ENCODE results near the gene PBX4.

The PBX4 gene

GRCh38 chr19:19592690-19593089 is 25.8 kb downstream of the PBX4 start:
- no peak for DNase-seq (ENCODE audit: low read depth in 3 of 3, low spot score in 1 of 3)

DNA sequence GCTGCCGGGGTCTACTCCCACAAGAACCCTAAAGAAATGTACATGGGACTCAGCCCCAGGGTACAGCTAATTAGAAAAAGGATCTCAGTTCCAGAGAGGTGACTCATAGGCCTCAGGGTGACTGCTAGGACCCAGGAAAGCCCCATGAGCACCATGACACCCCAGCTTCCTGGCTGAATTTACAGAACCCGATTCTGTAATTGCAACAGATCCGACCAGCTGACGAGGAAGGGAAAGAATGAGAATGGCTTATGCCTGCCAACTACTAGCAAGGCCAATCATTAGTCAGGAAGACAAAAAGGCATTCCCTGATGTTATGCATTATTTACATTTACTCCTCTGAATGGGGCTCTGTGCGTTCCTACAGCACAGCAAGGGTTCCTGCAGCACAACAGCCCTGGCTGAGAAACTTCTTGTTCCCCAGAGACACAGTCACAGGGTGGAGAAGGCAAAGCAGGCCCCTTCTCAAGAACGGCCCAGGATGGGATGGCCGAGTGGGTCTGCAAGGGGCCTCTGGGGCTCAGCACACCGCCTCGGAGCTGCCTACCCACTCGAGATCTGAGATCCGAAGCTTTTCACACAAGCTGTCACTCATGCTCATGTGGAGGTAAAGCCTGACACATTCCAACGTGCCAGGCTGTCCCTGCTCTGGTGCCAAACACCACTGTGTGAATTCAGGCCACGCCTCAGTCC is 27.2 kb downstream of the PBX4 start:
- DNase-seq (ENCODE audit: low read depth in 3 of 3, low spot score in 1 of 3): peak in 2 of 3 donors; percentile 41 to 53

- DNase-seq (ENCODE audit: low read depth in 3 of 3, low spot score in 1 of 3): no peak
These were observed 29.9 kb downstream of the PBX4 start for GRCh38 chr19:19588546-19588945.

- DNase-seq (ENCODE audit: low read depth in 3 of 3, low spot score in 1 of 3): no peak
These were observed 30.7 kb downstream of the PBX4 start for GRCh38 chr19:19587771-19588170.

- no peak for DNase-seq (ENCODE audit: low read depth in 3 of 3, low spot score in 1 of 3)
These were observed 34.1 kb downstream of the PBX4 start for GRCh38 chr19:19584356-19584755.

GRCh38 chr19:19582471-19582870 is 36.0 kb downstream of the PBX4 start:
- no peak for DNase-seq (ENCODE audit: low read depth in 3 of 3, low spot score in 1 of 3)

GRCh38 chr19:19581391-19581790 is 37.1 kb downstream of the PBX4 start:
- no peak for DNase-seq (ENCODE audit: low read depth in 3 of 3, low spot score in 1 of 3)

DNA sequence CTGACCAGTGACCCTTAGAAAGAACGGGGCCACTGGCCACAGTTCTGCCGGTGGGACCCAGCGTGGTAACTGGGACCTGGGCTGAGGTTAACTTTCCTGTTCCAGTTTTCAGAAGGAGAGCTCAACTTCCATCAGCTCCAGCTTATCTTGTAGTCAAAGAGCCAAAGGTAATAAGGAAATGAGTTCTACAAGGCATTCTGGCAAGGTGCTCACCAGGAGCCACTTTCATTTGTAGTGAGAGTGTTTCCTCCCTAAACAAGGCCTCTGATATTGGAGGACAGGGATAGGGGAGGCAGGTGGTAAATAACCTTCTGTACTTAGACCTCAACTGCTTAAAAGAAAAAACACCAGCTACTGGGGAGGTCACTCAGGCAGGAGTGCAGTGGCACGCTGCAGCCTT is 38.1 kb downstream of the PBX4 start:
- no peak for DNase-seq (ENCODE audit: low read depth in 3 of 3, low spot score in 1 of 3)

- DNase-seq (ENCODE audit: low read depth in 3 of 3, low spot score in 1 of 3): no peak
These were observed 38.7 kb downstream of the PBX4 start for GRCh38 chr19:19579533-19580361.

DNA sequence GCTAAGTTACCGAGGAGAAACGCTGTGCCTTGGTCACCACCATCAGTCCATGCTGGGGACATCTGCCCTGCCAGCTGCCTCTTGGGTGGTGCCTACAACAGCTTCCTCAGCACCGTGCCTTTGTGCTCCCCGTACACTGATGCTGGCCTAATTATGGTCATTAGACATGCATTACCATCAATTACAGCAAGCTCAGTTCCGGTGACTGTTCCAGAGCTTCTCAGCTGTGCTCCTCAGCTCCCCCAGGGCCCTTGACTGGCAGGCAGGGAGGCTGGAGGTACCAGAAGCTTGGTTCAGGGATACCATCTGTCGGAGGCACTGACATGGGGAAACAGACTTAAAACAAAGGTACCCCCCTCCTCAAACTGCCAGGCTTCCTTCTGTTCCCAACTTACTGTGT is 40.2 kb downstream of the PBX4 start:
- no peak for DNase-seq (ENCODE audit: low read depth in 3 of 3, low spot score in 1 of 3)

DNA sequence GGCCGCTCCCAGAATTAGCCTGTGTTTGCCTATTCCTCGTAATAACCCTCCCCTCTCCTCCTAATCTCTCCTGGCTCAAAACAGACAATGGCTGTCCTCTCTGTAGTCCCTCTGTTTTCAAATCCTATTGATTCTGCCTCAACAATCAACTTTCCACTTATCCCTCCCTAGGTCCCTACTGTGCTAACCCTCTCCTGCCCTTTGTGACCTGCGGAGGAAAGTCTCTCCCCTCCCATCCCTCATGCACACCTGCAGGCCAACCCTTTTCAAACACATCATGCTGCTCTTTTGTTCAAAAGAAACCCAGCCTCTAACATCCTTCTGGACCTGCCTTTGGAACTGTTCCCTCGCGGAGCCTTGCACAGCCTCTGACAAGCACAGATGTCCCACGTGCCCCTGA is 43.1 kb downstream of the PBX4 start:
- DNase-seq (ENCODE audit: low read depth in 3 of 3, low spot score in 1 of 3): no peak

DNA sequence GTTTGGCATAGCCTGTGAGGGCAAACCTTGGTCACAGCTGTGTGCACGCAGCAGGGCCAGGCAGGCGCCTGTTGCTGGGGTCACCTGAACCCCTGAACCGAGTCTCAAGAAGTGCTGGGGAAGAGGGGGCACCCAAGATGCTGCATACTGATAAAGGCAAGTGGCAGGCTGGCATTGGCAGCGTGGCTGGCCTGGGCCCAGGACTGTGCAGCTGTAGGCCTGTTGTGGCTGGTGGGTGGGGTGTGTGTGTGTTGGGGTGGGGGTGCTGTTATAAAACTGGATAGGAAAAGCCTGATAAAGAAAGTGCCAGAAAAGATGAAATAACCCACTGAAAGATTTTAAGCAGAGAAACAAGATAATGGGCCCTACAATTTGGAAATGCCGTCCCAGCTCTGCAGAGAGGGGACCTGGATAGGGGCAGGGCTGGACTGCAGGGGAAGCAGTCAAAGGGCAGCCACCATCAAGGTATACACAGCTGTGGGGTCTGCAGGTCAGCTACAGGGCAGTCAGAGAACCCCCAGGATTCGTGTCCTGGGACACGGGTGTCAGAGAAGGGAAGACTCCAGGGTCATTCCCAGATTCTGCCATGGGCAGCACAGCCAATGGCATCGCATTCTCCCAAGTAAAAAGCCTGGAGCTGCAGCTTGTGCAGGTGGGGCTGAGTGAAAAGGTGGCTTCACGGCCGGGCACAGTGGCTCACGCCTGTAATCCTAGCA is 47.3 kb downstream of the PBX4 start:
- no peak for DNase-seq (ENCODE audit: low read depth in 3 of 3, low spot score in 1 of 3)

DNA sequence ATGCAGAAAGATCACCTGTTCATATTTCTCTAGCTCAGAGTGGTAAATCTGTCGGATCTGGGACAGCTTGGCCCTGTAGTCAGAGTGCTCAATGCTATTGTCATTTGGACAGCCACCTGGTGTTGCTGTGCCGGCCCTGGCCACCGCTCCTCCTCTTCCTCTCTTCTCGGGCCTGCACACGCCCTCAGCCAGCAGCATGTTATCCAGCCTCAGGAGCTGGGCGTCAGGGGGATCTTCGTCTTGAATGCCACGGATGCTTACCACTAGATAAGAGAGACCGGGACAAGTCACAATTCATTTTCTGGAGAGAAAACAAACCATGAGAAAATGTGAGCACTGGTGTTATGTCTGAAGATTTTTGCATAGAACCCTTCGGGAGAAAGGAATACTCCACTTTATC is 47.9 kb downstream of the PBX4 start:
- DNase-seq (ENCODE audit: low read depth in 3 of 3, low spot score in 1 of 3): no peak

DNA sequence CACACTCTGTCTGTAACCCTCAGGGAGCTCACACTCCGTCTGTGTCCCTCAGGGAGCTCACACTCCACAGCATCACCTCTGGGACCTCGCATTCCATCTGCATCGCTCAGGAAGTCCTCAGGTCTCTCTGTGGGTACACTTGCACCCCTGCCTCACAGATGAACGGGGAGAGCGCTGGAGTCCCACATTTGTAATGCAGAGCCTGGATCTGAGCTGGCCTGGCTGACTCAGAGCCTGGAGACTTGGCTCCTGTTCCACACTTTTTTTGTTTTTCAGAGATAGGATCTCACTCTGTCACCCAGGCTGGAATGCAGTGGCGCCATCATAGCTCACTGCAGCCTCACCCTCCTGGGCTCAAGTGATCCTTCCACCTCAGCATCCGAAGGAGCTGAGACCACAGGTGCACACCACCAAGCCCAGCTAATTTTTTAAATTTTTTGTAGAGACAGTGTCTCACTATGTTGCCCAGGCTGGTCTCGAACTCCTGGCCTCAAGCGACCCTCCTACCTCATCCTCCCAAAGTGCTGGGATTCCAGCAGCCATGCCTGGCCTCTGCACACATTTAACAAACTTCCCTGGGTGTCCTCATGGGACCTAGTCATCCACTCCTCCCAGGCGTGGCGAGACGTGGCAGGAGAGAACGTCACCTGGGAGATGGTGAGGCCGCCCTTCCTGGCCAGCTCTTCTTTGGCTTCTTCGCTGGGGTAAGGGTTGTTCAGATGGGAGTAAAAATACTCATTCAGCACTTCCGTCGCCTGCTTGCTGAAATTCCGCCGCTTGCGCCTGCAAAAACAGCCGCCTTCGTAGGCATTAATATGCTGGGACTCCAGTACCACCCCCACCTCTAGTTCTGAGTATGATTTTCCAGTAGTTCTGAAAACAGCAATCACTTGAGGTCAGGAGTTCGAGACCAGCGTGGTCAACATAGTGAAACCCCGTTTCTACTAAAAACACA is 49.4 kb downstream of the PBX4 start:
- no peak for DNase-seq (ENCODE audit: low read depth in 3 of 3, low spot score in 1 of 3)

GRCh38 chr19:19567391-19567790 is 51.1 kb downstream of the PBX4 start:
- DNase-seq (ENCODE audit: low read depth in 3 of 3, low spot score in 1 of 3): no peak

GRCh38 chr19:19566306-19566705 is 52.2 kb downstream of the PBX4 start:
- no peak for DNase-seq (ENCODE audit: low read depth in 3 of 3, low spot score in 1 of 3)

- DNase-seq (ENCODE audit: low read depth in 3 of 3, low spot score in 1 of 3): no peak
These were observed 55.1 kb downstream of the PBX4 start for GRCh38 chr19:19563348-19563848.

- DNase-seq (ENCODE audit: low read depth in 3 of 3, low spot score in 1 of 3): no peak
These were observed 55.7 kb downstream of the PBX4 start for GRCh38 chr19:19562665-19563347.

- no peak for DNase-seq (ENCODE audit: low read depth in 3 of 3, low spot score in 1 of 3)
These were observed 56.4 kb downstream of the PBX4 start for GRCh38 chr19:19561946-19562664.
